Measurements from ENCODE around the gene CLDN16.

DNA sequence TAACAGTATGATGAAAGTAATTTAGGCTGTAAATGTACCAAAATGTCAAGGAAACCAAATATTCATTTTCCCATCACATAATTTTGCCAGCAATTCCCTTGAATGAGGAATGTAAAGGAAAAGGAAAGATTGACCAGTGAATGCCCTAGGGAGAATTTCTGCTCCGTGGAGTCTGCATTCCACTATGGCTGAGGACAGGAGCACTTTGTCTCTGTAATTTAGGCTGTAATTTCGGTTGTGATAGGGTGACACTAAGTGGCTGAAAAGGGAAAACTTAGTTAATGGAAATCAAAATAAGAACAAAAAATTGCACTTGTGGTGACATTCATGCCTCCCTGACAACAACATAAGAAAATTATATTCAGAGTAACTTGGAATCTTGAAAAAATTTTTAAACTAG, 70.1 kb downstream of the CLDN16 start:
- TF ChIP-seq, protein P1, sequence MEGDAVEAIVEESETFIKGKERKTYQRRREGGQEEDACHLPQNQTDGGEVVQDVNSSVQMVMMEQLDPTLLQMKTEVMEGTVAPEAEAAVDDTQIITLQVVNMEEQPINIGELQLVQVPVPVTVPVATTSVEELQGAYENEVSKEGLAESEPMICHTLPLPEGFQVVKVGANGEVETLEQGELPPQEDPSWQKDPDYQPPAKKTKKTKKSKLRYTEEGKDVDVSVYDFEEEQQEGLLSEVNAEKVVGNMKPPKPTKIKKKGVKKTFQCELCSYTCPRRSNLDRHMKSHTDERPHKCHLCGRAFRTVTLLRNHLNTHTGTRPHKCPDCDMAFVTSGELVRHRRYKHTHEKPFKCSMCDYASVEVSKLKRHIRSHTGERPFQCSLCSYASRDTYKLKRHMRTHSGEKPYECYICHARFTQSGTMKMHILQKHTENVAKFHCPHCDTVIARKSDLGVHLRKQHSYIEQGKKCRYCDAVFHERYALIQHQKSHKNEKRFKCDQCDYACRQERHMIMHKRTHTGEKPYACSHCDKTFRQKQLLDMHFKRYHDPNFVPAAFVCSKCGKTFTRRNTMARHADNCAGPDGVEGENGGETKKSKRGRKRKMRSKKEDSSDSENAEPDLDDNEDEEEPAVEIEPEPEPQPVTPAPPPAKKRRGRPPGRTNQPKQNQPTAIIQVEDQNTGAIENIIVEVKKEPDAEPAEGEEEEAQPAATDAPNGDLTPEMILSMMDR (conservative IDR thresholded peaks at IDR 0.05 in 1 of 2, IDR thresholded peaks at IDR 0.05 in 1 of 2; ENCODE audit: extremely low read depth in 1 of 2, insufficient read depth in 1 of 2, low read depth in 1 of 2, low read length in 2 of 2) = no peak
- TF ChIP-seq EZH2 (IDR thresholded peaks at IDR 0.05; ENCODE audit: borderline replicate concordance, low read length) = no peak

Measured in mammary epithelial cell (primary cell).